Uterus (tissue), 2 donors: ENCODE measurements around the gene KRT79.
A peak's percentile ranks its signal among the peaks of the same experiment; 100 is the strongest.

ENCODE experiments used
- POLR2A ChIP-seq, 2 donors: fragments of 450-650 bp; IDR thresholded peaks; one replicate each; pipeline ENCODE4 v1.6.1; 2016; ENCODE audit warnings: antibody characterized with exemption in 2 of 2, mild to moderate bottlenecking in 1 of 2, moderate library complexity in 1 of 2
- TF ChIP-seq, protein P1 (sequence below), 4 experiments: fragments of 200-600 bp in 2 of 4; fragments of 450-650 bp in 2 of 4; sonication (generic) in 2 of 4; IDR thresholded peaks; one replicate each; pipeline ENCODE4 v1.5.1; 2016 to 2019; ENCODE audit warnings: antibody characterized with exemption in 4 of 4, mild to moderate bottlenecking in 2 of 4, moderate library complexity in 1 of 4

DNA sequence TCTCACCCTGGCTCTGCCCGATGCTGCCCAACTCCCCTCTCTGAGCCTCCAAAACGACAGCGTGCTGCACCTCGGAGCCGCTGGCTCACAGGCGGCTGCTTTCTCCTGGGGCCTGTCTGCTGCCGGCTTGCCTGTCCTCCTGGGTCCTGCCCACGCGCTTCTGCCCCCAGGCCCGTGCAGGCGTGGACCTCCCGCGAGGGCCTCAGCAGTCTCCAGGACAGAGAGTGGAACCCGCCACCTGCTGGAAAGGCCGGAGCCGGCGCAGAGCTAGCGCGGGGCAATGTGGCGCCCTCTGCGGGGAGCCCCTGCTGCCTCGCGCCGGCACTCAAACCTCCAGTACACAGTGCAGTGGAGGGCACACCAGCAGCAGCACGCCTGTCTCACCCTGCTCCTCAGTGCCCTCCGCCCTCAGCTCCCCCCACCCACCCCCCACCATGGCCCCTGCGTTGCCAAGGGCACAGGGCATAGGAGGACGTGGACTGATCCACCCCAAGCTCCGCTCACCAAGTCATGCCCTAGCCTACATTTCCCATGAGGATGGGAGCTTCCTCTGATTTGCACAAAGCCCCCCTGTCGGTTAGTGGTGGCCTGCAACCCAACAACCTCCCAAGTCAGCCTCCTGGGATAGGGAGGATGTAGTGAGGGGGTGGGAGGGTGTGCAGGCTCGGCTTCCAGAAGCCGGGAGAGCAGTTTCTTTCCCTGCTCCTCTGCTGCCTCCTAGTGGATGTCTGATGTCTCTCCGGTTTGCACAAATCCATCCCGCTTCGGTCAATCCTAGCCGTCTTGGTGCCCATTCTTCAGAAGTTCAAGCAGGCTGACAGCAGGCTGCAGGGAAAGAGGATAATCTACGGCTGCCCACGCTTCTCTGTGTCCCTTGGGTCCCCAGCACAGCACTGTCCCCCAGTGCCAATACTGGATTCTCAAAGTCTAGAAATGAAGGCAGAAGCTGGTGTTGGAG lies 45.6 kb upstream of the KRT79 start:
- TF ChIP-seq, protein P1, sequence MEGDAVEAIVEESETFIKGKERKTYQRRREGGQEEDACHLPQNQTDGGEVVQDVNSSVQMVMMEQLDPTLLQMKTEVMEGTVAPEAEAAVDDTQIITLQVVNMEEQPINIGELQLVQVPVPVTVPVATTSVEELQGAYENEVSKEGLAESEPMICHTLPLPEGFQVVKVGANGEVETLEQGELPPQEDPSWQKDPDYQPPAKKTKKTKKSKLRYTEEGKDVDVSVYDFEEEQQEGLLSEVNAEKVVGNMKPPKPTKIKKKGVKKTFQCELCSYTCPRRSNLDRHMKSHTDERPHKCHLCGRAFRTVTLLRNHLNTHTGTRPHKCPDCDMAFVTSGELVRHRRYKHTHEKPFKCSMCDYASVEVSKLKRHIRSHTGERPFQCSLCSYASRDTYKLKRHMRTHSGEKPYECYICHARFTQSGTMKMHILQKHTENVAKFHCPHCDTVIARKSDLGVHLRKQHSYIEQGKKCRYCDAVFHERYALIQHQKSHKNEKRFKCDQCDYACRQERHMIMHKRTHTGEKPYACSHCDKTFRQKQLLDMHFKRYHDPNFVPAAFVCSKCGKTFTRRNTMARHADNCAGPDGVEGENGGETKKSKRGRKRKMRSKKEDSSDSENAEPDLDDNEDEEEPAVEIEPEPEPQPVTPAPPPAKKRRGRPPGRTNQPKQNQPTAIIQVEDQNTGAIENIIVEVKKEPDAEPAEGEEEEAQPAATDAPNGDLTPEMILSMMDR (IDR thresholded peaks at IDR 0.05) = peak; percentile 60 to 93 (median 78)
- TF ChIP-seq POLR2A (IDR thresholded peaks at IDR 0.05) = no peak
